Uterus (tissue), 2 donors: ENCODE measurements around the gene FN3KRP.

Experiments
- CTCF ChIP-seq, 4 experiments: fragments of 200-600 bp in 2 of 4; fragments of 450-650 bp in 2 of 4; sonication (generic) in 2 of 4; IDR thresholded peaks; one replicate each; pipeline ENCODE4 v1.5.1; 2016 to 2019; ENCODE audit warnings: antibody characterized with exemption in 4 of 4, mild to moderate bottlenecking in 2 of 4, moderate library complexity in 1 of 4
- POLR2A ChIP-seq, 2 donors: fragments of 450-650 bp; IDR thresholded peaks; one replicate each; pipeline ENCODE4 v1.6.1; 2016; ENCODE audit warnings: antibody characterized with exemption in 2 of 2, mild to moderate bottlenecking in 1 of 2, moderate library complexity in 1 of 2

- TF ChIP-seq CTCF (IDR thresholded peaks at IDR 0.05) (no peak), POLR2A (IDR thresholded peaks at IDR 0.05) (no peak)
Observed at GRCh38 chr17:82689077-82689476, 27.4 kb upstream of the FN3KRP start.
